ENCODE measurements around the gene FRYL.
A peak's percentile ranks its signal among the peaks of the same experiment; 100 is the strongest.
"Not testable (repeated sequence)": the region's sequence is repeated elsewhere in the genome, so short reads cannot be mapped to it uniquely, and the experiment has no call there.

The FRYL gene

DNA sequence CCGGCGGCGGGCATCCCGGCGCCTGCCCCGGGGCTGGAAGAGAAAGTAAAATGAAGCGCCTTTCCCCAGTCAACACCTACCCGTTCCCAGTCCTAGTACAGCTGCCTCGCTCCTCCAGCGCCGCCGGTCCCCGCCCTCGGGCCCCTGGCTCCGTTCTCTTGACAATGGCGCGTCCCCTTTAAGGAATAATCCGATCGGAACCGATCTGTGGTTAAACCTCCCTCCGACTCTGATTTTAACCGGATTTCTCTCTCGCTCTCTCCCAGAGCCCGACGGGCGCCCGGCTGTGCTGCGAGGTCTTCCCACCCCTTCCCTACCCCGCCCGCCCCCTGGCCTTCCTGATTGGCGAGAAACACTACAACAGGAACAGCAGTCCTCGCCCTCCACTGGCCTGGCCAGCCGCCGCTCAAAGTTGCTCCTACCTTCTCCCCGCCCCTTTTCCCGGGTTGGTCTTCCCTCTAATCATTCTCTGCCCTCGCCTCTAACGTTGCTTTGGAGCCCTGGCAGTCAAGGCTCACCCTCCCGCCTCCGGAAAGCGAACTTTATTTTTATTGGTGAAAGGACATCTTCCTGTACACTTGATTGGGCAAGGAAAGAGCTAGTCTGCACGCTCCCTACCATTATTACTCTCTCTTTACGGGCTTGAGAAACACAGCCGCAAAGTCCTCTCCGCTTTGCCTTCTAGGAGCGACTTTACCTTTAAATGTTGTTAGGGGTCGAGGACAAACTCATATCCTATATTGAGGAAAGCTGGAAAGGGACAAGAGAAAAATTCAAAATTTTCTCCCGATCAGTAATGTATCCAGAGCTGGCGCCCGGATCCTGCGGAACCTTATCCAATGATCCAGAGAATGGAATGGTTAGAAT, at the start of gene FRYL:
TSS of gene FRYL (minus strand) at position 282 of the 867 bp plus-strand sequence. CDS start 145,869 bp downstream, outside the sequence.
- ChIA-PET POLR2A (interaction anchor here (1.2 kb wide), 1 partner anchor 37 kb away, joined by 3 read pairs; no protein-coding TSS in a partner anchor), CTCF (interaction anchor here (0.9 to 2.6 kb wide), 6 partner anchors 11 to 153 kb away, joined by 3 to 6 read pairs (median 4); no protein-coding TSS in a partner anchor)
- DNase-seq (ENCODE audit: extremely low spot score) = peak; percentile 94
- TF ChIP-seq, protein P1, sequence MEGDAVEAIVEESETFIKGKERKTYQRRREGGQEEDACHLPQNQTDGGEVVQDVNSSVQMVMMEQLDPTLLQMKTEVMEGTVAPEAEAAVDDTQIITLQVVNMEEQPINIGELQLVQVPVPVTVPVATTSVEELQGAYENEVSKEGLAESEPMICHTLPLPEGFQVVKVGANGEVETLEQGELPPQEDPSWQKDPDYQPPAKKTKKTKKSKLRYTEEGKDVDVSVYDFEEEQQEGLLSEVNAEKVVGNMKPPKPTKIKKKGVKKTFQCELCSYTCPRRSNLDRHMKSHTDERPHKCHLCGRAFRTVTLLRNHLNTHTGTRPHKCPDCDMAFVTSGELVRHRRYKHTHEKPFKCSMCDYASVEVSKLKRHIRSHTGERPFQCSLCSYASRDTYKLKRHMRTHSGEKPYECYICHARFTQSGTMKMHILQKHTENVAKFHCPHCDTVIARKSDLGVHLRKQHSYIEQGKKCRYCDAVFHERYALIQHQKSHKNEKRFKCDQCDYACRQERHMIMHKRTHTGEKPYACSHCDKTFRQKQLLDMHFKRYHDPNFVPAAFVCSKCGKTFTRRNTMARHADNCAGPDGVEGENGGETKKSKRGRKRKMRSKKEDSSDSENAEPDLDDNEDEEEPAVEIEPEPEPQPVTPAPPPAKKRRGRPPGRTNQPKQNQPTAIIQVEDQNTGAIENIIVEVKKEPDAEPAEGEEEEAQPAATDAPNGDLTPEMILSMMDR (IDR thresholded peaks at IDR 0.05; ENCODE audit: control extremely low read depth, extremely low read depth, low read depth, missing control alignments) = no peak

DNA sequence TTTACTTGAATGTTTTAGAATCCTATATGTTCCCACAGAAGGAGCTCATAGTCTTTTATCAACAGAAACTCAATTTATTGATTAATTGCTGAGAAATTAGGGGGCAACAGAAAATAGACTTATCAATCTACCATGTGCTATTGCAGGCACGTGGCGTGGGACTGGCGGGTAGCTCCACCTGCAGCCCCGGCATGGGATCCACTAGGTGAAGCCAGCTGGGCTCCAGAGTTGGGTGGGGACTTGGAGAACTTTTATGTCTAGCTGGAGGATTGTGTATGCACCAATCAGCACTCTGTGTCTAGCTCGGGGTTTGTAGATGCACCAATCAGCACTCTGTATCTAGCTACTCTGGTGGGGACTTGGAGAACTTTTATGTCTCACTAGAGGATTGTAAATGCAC, 47.5 kb upstream of the FRYL start:
- TF ChIP-seq, protein P1 (IDR thresholded peaks at IDR 0.05; ENCODE audit: control extremely low read depth, extremely low read depth, low read depth, missing control alignments) = no peak
- no peak for DNase-seq (ENCODE audit: extremely low spot score)
- CTCF ChIA-PET = interaction anchor here (0.7 to 2.0 kb wide), 4 partner anchors 8 to 19 kb away, joined by 3 to 6 read pairs (median 4); no protein-coding TSS in a partner anchor
- POLR2A ChIA-PET = no interaction called here

DNA sequence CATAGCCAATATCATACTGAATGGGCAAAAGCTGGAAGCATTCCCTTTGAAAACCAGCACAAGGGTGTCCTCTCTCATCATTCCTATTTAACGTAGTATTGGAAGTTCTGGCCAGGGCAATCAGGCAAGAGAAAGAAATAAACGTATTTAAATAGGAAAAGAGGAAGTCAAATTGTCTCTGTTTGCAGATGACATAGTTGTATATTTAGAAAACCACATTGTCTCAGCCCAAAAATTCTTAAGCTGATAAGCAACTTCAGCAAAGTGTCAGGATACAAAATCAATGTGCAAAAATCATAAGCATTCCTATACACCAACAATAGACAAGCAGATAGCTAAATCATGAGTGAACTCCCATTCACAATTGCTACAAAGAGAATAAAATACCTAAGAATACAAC, 41.4 kb upstream of the FRYL start:
- not testable (repeated sequence) for DNase-seq (ENCODE audit: extremely low spot score)
- ChIA-PET POLR2A (interaction anchor here (0.5 kb wide), 1 partner anchor 49 kb away, joined by 4 read pairs; no protein-coding TSS in a partner anchor), CTCF (interaction anchor here (0.9 kb wide), 1 partner anchor 13 kb away, joined by 3 read pairs; no protein-coding TSS in a partner anchor)

DNA sequence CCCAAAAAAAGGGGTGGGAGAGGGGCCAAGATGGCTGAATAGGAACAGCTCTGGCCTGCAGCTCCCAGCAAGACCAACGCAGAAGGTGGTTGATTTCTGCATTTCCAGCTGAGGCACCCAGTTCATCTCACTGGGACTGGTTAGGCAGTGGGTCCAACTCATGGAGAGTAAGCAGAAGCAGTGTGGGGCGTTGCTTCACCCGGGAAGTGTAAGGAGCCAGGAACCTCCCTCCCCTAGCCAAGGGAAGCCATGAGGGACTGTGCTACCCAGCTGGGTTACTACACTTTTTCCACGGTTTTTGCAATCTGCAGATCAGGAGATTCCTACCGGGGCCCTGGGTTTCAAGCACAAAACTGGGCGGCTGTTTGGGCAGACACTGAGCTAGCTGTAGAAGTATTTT, 36.9 kb upstream of the FRYL start:
- POLR2A ChIA-PET = interaction anchor here (0.7 kb wide), 1 partner anchor 36 kb away, joined by 3 read pairs; no protein-coding TSS in a partner anchor

DNA sequence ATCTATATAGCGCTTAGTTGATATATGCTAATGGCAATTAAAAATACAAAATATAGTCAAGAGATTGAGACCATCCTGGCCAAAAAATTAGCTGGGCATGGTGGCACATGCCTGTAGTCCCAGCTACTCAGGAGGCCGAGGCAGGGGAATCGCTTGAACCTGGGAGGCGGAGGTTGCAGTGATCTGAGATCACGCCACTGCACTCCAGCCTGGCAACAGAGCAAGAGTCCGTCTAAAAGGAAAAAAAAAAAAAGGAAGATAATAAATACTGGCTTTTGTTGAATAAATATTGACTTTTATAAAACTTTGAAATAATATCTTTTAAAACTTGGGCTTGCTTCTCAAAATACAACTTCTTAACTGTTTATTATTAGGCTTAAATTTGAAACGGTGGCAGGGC, 36.2 kb upstream of the FRYL start:
- CTCF ChIA-PET = interaction anchor here (1.0 to 1.6 kb wide), 3 partner anchors 12 to 22 kb away, joined by 4 to 5 read pairs (median 4); no protein-coding TSS in a partner anchor
- DNase-seq (ENCODE audit: extremely low spot score); POLR2A ChIA-PET: not testable (repeated sequence)

More for the DNA sequence above, 36.9 kb upstream of the FRYL start:
- DNase-seq (ENCODE audit: extremely low spot score) = no peak
- CTCF ChIA-PET = interaction anchor here (1.2 to 2.2 kb wide), 3 partner anchors 9 to 21 kb away, joined by 4 to 8 read pairs (median 5); no protein-coding TSS in a partner anchor
- TF ChIP-seq, protein P1 (IDR thresholded peaks at IDR 0.05; ENCODE audit: control extremely low read depth, extremely low read depth, low read depth, missing control alignments) = no peak

DNA sequence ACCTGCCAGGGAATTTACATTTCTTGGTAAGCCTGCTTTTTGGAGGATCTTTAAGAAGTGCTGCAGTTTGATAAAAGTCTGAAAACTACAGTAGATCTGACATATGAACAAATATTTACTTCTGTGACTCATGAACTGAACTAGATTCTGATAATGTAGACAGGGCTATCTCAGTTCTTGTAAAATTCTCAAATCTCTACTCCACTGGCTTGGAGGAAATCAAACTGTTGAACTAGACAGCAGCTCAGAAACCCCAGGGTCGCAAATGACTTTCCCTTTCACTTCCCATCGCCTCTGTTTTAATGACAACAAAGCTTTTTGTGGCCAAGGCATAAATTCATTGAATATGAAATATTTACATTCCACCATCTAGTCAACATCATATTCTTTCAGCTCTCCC, 35.4 kb upstream of the FRYL start:
- POLR2A ChIA-PET = no interaction called here
- TF ChIP-seq, protein P1 (IDR thresholded peaks at IDR 0.05; ENCODE audit: control extremely low read depth, extremely low read depth, low read depth, missing control alignments) = no peak
- peak; percentile 41 for DNase-seq (ENCODE audit: extremely low spot score)
- CTCF ChIA-PET = interaction anchor here (0.7 to 1.7 kb wide), 4 partner anchors 12 to 40 kb away, joined by 3 to 6 read pairs (median 4); no protein-coding TSS in a partner anchor

DNA sequence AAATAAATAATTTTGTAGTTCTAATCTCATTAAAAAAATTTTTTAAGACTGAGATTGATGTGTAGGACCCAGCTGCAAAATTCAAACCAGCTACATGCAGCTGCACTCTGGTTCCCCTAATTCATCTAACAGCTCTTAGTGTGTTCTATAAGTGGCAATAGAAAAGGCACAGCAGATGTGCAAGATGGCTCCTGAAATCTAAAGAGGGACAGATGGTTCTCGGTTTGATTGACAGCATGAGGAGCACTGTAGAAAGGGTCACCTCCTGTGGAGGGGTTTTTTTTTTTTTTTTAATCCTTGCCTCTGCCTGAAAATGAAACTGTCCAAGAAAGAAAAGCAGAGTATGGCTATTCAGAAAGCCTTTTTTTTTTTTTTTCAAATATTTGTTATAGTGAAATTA, 33.9 kb upstream of the FRYL start:
- DNase-seq (ENCODE audit: extremely low spot score) = peak; percentile 43
- TF ChIP-seq, protein P1 (IDR thresholded peaks at IDR 0.05; ENCODE audit: control extremely low read depth, extremely low read depth, low read depth, missing control alignments) = no peak
- POLR2A ChIA-PET = interaction anchor here (0.7 kb wide), 1 partner anchor 90 kb away, joined by 5 read pairs; no protein-coding TSS in a partner anchor
- CTCF ChIA-PET = interaction anchor here (0.8 to 1.2 kb wide), 4 partner anchors 21 to 90 kb away, joined by 3 read pairs; no protein-coding TSS in a partner anchor
